OCI-LY3 (cell line): ENCODE data around the gene OR7E24.

Experiments
- H2AFZ ChIP-seq: fragments of 200-600, 300-600 bp; shearing (Covaris generic); 2 replicates; pipeline ENCODE4 v1.6.0; 2014; ENCODE audit warnings: antibody characterized with exemption, low read depth, low read length
- H3K27ac ChIP-seq: fragments of 200-600, 300-600 bp; sonication (generic); 2 replicates; pipeline ENCODE4 v1.5.1; 2014; ENCODE audit warnings: mild to moderate bottlenecking, low read length, moderate library complexity, mixed read lengths
- H3K27me3 ChIP-seq: fragments of 200-600, 300-600 bp; sonication (generic); 2 replicates; pipeline ENCODE4 v1.6.1; 2014; ENCODE audit warnings: low read depth, low read length, mixed read lengths
- H3K36me3 ChIP-seq: fragments of 200-600, 300-600 bp; sonication (generic); replicated peaks from 2 replicates; pipeline ENCODE3; 2014; ENCODE audit warnings: low read depth, low read length, mixed read lengths
- H3K4me1 ChIP-seq: fragments of 300-600, 200-600 bp; sonication (generic); 2 replicates; pipeline ENCODE4 v1.6.1; 2014; ENCODE audit warnings: low read length, mixed read lengths
- H3K4me2 ChIP-seq: fragments of 200-600, 300-600 bp; sonication (generic); 2 replicates; pipeline ENCODE4 v1.6.1; 2014; ENCODE audit warnings: low read length, mixed read lengths
- H3K4me3 ChIP-seq: fragments of 300-600, 200-600 bp; sonication (generic); 2 replicates; pipeline ENCODE4 v1.5.1; 2014; ENCODE audit warnings: antibody characterized with exemption, mild to moderate bottlenecking, low read length, moderate library complexity
- H3K79me2 ChIP-seq: fragments of 300-600, 200-600 bp; shearing (Covaris generic); 2 replicates; pipeline ENCODE4 v1.6.1; 2014; ENCODE audit warnings: mild to moderate bottlenecking, low read length, mixed read lengths
- H3K9ac ChIP-seq: fragments of 300-600, 200-600 bp; shearing (Covaris generic); 2 replicates; pipeline ENCODE4 v1.6.0; 2014; ENCODE audit warnings: mild to moderate bottlenecking, low read length, moderate library complexity
- H3K9me3 ChIP-seq: fragments of 200-600, 300-600 bp; shearing (Covaris generic); 2 replicates; pipeline ENCODE4 v1.6.1; 2014; ENCODE audit warnings: low read length, mixed read lengths; ENCODE audit not compliant: insufficient read depth
- H4K20me1 ChIP-seq: fragments of 200-600, 300-600 bp; sonication (generic); 2 replicates; pipeline ENCODE4 v1.6.1; 2016; ENCODE audit warnings: low read length, mixed read lengths; ENCODE audit not compliant: insufficient read depth
- CTCF ChIP-seq: fragments of 200-600, 300-600 bp; sonication (generic); IDR thresholded peaks from 2 replicates; pipeline ENCODE4 v1.5.1; 2014; ENCODE audit warnings: antibody characterized with exemption, low read length, low read depth
- EZH2phosphoT487 ChIP-seq: fragments of 200-600 bp; shearing (Covaris generic); IDR thresholded peaks from 2 replicates; pipeline ENCODE4 v1.6.1; 2018; ENCODE audit warnings: antibody characterized with exemption, mixed run types, low read depth

The OR7E24 gene

GRCh38 chr19:9289231-9289884, 38.6 kb downstream of the OR7E24 start:
- TF ChIP-seq CTCF (no peak), EZH2phosphoT487 (no peak)
- H3K4me3 ChIP-seq: no peak overlapping the region
- peaks cover 26% of the 10 kb centered on the region for H3K36me3 ChIP-seq

DNA sequence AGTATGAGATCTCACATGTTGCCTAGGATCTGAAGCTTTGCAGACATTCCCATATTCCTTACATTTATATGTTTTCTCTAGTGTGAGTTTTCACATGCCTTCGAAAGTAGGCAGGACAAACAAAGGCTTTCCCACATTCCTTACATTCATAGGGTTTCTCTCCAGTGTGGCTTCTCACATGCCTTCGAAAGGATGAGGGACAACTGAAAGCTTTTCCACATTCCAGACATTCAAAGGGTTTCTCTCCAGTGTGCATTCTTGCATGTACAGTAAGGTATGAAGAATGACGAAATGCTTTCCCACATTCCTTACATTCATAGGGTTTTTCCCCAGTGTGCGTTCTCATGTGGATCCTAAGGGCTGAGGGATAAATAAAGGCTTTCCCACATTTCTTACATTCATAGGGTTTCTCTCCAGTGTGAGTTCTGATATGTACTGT, 44.7 kb downstream of the OR7E24 start:
- H2AFZ ChIP-seq: no peak overlapping the region
- H3K36me3 ChIP-seq: peaks cover 68% of the 10 kb centered on the region
- peaks cover 56% of the 10 kb centered on the region for H3K9me3 ChIP-seq
- no peak overlapping the region for H3K27ac ChIP-seq
- H3K79me2 ChIP-seq: no peaks in the 10 kb centered on the region
- TF ChIP-seq EZH2phosphoT487: no peak
- no peak for TF ChIP-seq CTCF
- no peaks in the 10 kb centered on the region for H4K20me1 ChIP-seq
- no peak overlapping the region for H3K4me2 ChIP-seq
- H3K27me3 ChIP-seq: no peaks in the 10 kb centered on the region
- H3K4me1 ChIP-seq: no peaks in the 10 kb centered on the region
- H3K4me3 ChIP-seq: no peak overlapping the region
- H3K9ac ChIP-seq: no peak overlapping the region

More at GRCh38 chr19:9289231-9289884, 38.6 kb downstream of the OR7E24 start:
- peaks cover 32% of the 10 kb centered on the region for H3K9me3 ChIP-seq
- no peak overlapping the region for H3K4me2 ChIP-seq
- H3K9ac ChIP-seq: no peak overlapping the region
- H2AFZ ChIP-seq: no peak overlapping the region
- H3K27ac ChIP-seq: no peak overlapping the region
- H3K79me2 ChIP-seq: no peaks in the 10 kb centered on the region
- no peaks in the 10 kb centered on the region for H3K4me1 ChIP-seq
- H3K27me3 ChIP-seq: no peaks in the 10 kb centered on the region
- H4K20me1 ChIP-seq: no peaks in the 10 kb centered on the region

- no peak overlapping the region for H2AFZ ChIP-seq
- no peak overlapping the region for H3K4me3 ChIP-seq
- H3K4me2 ChIP-seq: no peak overlapping the region
- no peaks in the 10 kb centered on the region for H4K20me1 ChIP-seq
- no peaks in the 10 kb centered on the region for H3K4me1 ChIP-seq
- TF ChIP-seq EZH2phosphoT487: no peak
- no peak for TF ChIP-seq CTCF
- H3K9me3 ChIP-seq: peaks cover 54% of the 10 kb centered on the region
- no peak overlapping the region for H3K27ac ChIP-seq
- peaks cover 77% of the 10 kb centered on the region for H3K36me3 ChIP-seq
- no peaks in the 10 kb centered on the region for H3K27me3 ChIP-seq
- H3K9ac ChIP-seq: no peak overlapping the region
- H3K79me2 ChIP-seq: no peaks in the 10 kb centered on the region
These were observed 45.6 kb downstream of the OR7E24 start for GRCh38 chr19:9296336-9296735.
